ENCODE data around the gene CPPED1. TPM values are rescaled to one million over a fixed set of nuclear protein-coding genes. Genes with fewer than 3 reads are reported as not detected.
A peak's percentile ranks its signal among the peaks of the same experiment; 100 is the strongest.

CPPED1 gene
- total RNA-seq, 1 donor from 2014 or later, result 12.5 TPM

GRCh38 chr16:12737563-12737962, 66.1 kb downstream of the CPPED1 start:
- no peak for DNase-seq (ENCODE audit: low spot score)

- no peak for DNase-seq (ENCODE audit: low spot score)
These were observed 67.9 kb downstream of the CPPED1 start for GRCh38 chr16:12735805-12736204.

GRCh38 chr16:12732600-12732999, 71.1 kb downstream of the CPPED1 start:
- no peak for DNase-seq (ENCODE audit: low spot score)

- DNase-seq (ENCODE audit: low spot score), result peak; percentile 4
These were observed 74.2 kb downstream of the CPPED1 start for GRCh38 chr16:12729448-12729847.

GRCh38 chr16:12728469-12728868, 75.2 kb downstream of the CPPED1 start:
- DNase-seq (ENCODE audit: low spot score), result no peak

GRCh38 chr16:12724226-12724625, 79.5 kb downstream of the CPPED1 start:
- DNase-seq (ENCODE audit: low spot score), result no peak

GRCh38 chr16:12723681-12724080, 80.0 kb downstream of the CPPED1 start:
- no peak for DNase-seq (ENCODE audit: low spot score)

GRCh38 chr16:12721841-12722421, 81.8 kb downstream of the CPPED1 start:
- DNase-seq (ENCODE audit: low spot score), result no peak

- no peak for DNase-seq (ENCODE audit: low spot score)
These were observed 83.7 kb downstream of the CPPED1 start for GRCh38 chr16:12719972-12720371.

- DNase-seq (ENCODE audit: low spot score), result no peak
These were observed 87.0 kb downstream of the CPPED1 start for GRCh38 chr16:12716658-12717057.

- no peak for DNase-seq (ENCODE audit: low spot score)
These were observed 93.9 kb downstream of the CPPED1 start for GRCh38 chr16:12709807-12710206.

- no peak for DNase-seq (ENCODE audit: low spot score)
These were observed 95.4 kb downstream of the CPPED1 start for GRCh38 chr16:12708266-12708665.

- no peak for DNase-seq (ENCODE audit: low spot score)
These were observed 97.1 kb downstream of the CPPED1 start for GRCh38 chr16:12706628-12707027.

- no peak for DNase-seq (ENCODE audit: low spot score)
These were observed 99.1 kb downstream of the CPPED1 start for GRCh38 chr16:12704492-12705111.

GRCh38 chr16:12703935-12704334, 99.8 kb downstream of the CPPED1 start:
- no peak for DNase-seq (ENCODE audit: low spot score)

GRCh38 chr16:12700161-12700560, 103.5 kb downstream of the CPPED1 start:
- DNase-seq (ENCODE audit: low spot score), result no peak

- DNase-seq (ENCODE audit: low spot score), result no peak
These were observed 104.5 kb downstream of the CPPED1 start for GRCh38 chr16:12699161-12699560.

- DNase-seq (ENCODE audit: low spot score), result no peak
These were observed 106.2 kb downstream of the CPPED1 start for GRCh38 chr16:12697437-12697836.

- no peak for DNase-seq (ENCODE audit: low spot score)
These were observed 108.2 kb downstream of the CPPED1 start for GRCh38 chr16:12695454-12695853.

GRCh38 chr16:12690024-12690423, 113.7 kb downstream of the CPPED1 start:
- no peak for DNase-seq (ENCODE audit: low spot score)

- no peak for DNase-seq (ENCODE audit: low spot score)
These were observed 114.5 kb downstream of the CPPED1 start for GRCh38 chr16:12688951-12689850.

GRCh38 chr16:12685806-12686205, 117.9 kb downstream of the CPPED1 start:
- no peak for DNase-seq (ENCODE audit: low spot score)

Measured in umbilical cord (tissue), 2 donors.